ENCODE results near the gene PLPP4.

The PLPP4 gene

GRCh38 chr10:120613180-120613579 lies 156.2 kb downstream of the PLPP4 start:
- no peak for DNase-seq

DNA sequence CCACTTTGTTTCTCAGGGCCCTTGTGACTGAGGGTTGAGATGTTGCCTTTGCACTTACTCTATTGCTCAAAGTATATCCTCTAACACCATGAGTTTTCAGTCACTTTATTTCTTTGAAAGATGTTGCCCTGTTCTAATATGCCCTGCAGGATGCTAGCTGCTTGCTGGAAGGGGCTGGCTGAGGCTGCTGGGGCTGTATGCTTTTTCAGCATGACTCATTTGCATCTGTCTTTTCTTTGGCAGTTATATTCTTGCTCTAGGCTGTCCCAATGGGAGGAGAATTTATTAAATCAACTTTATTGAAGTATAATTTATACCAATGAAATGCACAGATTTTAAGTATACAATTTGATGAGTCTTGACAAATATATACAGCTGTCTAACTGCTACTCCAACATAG lies 157.7 kb downstream of the PLPP4 start:
- DNase-seq = no peak

DNA sequence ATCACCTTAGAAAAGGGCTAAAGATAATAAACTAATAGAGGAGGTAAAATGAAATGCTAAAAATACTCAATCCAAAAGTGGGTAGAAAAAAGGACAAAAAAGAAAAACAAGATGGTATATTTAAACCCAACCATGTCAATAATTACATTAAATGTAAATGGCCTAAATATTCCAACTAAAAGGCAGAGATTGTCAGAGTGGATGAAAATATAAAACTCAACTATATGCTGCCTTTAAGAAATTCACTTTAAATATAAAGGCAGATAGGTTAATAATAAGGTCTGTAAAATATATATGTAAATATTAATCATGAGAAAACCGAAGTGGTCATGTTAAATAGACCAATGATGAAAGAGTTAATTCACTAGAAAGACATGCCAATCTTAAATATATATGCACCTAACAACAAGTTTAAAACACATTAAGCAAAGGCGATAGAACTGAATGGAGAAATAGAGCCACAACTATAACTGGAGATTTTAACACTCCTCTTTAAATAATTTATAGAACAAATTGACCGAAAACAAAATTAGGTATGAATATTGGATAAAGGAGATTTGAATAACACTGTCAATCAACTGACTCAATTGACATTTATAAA lies 159.4 kb downstream of the PLPP4 start:
- DNase-seq = no peak

- no peak for DNase-seq
These were observed 171.2 kb downstream of the PLPP4 start for GRCh38 chr10:120628197-120628596.

GRCh38 chr10:120630266-120630665 lies 173.2 kb downstream of the PLPP4 start:
- DNase-seq = no peak

DNA sequence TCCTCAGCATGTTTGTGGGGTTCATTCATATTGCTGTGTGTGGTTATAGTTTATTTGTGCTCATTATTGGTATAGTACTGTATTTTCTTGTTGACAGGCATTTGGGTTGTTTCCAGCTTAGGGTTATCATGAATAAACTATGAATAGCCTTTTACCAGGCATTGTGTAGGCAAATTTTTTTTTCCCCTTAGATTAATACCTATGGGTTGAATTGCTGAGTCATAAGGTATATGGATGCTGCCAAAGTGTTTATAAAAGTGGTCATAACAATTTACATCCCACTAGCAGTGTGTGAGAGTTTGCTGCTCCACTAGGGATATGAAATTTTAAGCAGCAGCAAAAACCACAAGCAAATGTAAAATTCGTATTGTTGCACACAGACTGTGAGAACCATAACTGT lies 175.0 kb downstream of the PLPP4 start:
- no peak for DNase-seq

DNA sequence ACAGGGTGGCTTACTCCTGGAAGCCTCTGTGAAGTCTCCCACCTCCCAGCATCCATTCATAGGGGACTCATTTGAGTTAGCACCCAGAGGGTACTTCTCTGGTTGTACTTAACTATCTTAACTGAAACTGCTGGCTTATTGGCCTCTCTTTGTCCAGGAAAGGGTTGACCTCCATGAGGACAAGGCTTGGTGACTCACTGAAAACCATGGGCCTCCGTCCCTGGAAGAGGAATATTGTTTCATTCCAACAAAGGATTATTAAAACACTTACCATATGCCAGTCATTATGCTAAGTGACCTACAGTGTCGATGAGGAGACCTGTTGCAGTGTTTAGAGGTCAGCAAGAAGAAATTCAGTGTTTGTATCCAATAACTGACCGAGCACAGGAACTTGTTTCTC lies 175.9 kb downstream of the PLPP4 start:
- DNase-seq = no peak

DNA sequence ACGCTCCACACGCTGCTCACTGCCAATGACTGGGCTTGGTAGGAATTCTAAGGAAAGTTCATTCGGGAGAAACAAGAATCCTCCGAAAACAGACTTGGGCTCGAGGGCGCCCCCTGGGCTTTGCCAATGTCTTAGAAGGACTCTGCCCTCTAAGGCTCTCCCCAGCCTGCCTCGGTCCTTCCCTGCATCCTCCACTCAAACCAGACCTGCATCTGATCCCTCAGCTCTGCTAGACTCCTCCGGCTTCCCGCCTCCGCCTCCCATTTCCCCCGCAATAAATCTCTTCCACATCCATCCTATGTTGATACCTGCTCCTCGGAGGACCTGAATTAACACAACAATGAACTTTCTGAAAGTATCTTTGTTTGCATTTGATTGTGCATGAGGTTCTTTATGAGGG lies 177.6 kb downstream of the PLPP4 start:
- DNase-seq = no peak

All from stimulated activated CD4-positive, alpha-beta T cell treated with anti-CD3 and anti-CD28 coated beads, Interleukin-2, amount 100 ng/mL, for 24 hours (primary cell).